ENCODE data around the gene MRAS. TPM values are rescaled to one million over a fixed set of nuclear protein-coding genes. Genes with fewer than 3 reads are reported as not detected.

The MRAS gene
- total RNA-seq, 1 donor from 2014 or later = 2.9 TPM

DNA sequence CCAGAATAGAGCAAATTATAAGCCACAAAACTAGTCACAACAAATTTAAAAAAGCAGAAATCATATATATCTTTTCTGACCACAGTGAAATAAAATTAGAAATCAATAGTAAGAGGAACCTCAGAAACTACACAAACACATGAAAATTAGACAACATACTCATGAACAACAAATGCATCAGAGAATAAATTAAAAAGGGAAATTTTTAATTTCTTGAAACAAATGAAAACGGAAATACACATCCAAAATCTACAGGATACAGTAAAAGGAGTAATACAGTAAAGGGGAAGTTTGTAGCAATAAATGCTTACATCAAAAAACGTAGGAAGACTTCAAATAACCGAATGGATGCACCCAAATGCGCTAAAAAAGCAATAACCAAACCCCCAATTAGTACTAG is 37.9 kb upstream of the MRAS start:
- no peaks in the 10 kb centered on the region for H3K36me3 ChIP-seq (ENCODE audit: control insufficient read depth, insufficient read depth, low read length)
- FAIRE-seq = no peak
- TF ChIP-seq, protein P1, sequence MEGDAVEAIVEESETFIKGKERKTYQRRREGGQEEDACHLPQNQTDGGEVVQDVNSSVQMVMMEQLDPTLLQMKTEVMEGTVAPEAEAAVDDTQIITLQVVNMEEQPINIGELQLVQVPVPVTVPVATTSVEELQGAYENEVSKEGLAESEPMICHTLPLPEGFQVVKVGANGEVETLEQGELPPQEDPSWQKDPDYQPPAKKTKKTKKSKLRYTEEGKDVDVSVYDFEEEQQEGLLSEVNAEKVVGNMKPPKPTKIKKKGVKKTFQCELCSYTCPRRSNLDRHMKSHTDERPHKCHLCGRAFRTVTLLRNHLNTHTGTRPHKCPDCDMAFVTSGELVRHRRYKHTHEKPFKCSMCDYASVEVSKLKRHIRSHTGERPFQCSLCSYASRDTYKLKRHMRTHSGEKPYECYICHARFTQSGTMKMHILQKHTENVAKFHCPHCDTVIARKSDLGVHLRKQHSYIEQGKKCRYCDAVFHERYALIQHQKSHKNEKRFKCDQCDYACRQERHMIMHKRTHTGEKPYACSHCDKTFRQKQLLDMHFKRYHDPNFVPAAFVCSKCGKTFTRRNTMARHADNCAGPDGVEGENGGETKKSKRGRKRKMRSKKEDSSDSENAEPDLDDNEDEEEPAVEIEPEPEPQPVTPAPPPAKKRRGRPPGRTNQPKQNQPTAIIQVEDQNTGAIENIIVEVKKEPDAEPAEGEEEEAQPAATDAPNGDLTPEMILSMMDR (IDR thresholded peaks at IDR 0.05; ENCODE audit: insufficient read depth, low read length, severe bottlenecking) = no peak
- H3K27me3 ChIP-seq (ENCODE audit: control insufficient read depth, insufficient read depth, low read length) = no peaks in the 10 kb centered on the region
- no peak for DNase-seq (ENCODE audit: low read depth)
- no peak overlapping the region for H3K4me3 ChIP-seq (ENCODE audit: low read depth, low read length)

DNA sequence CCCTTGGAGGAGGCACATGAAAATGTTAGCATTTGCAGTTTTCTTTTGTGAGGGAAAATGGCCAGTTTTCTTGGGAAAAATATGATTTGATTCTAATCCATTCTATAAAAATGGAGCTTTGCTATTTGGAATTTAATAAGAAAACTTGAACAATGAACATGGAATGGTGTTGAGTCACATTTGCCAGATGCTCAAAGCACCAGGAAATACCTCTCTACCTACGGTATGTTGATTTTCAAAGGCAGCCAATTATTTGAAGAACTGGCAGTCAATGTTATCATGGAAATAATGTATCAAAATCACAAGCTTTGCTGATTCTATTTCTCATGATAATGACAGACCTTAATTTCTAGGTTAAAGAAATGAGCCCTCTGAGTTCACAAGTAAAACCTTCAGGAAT is 33.6 kb upstream of the MRAS start:
- DNase-seq (ENCODE audit: low read depth) (peak; percentile 60), FAIRE-seq (no peak)
- TF ChIP-seq, protein P1 (IDR thresholded peaks at IDR 0.05; ENCODE audit: insufficient read depth, low read length, severe bottlenecking) = no peak
- Histone ChIP-seq H3K36me3 (ENCODE audit: control insufficient read depth, insufficient read depth, low read length) (no peaks in the 10 kb centered on the region), H3K4me3 (ENCODE audit: low read depth, low read length) (no peak overlapping the region), H3K27me3 (ENCODE audit: control insufficient read depth, insufficient read depth, low read length) (no peaks in the 10 kb centered on the region)

DNA sequence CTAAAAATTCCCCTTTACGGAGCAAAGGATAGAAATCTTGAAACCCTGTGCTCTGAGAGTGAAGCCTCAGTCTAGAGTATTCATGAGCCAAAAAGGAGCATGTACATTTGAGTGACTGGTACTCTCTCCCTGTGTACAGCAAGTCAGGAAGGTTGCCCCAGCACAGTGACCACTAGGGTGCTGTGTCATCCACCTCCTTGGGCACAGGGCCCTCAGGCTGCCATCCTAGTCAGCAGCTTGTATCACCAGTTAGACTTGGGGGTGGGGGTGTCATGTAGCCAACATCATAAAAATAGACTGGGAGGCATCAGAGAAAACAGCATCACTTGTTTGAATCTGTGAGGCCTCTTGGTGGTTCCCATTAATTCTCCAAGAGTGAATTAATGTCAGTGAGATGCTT is 30.7 kb upstream of the MRAS start:
- Histone ChIP-seq H3K27me3 (ENCODE audit: control insufficient read depth, insufficient read depth, low read length) (no peaks in the 10 kb centered on the region), H3K4me3 (ENCODE audit: low read depth, low read length) (no peak overlapping the region), H3K36me3 (ENCODE audit: control insufficient read depth, insufficient read depth, low read length) (no peaks in the 10 kb centered on the region)
- DNase-seq (ENCODE audit: low read depth) = no peak
- TF ChIP-seq, protein P1 (IDR thresholded peaks at IDR 0.05; ENCODE audit: insufficient read depth, low read length, severe bottlenecking) = no peak
- no peak for FAIRE-seq

DNA sequence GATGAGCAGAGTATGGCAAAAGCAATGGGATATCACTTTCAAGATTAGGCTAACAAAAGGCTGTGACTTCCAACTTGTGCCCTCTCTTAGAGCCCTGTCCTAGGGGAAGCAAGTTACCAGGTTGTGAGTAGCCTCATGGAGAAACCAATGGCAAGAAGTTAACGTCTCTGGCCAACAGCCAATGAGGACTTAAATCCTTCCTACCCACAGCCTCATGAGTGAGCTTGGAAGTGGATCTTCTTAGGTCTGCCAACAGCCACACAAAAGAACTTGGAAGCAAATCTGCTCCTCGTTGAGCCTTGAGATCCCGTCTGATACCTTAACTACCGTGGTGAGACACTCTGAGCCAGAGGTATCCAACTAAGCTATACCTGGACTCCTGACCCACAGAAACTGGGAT is 24.4 kb upstream of the MRAS start:
- H3K4me3 ChIP-seq (ENCODE audit: low read depth, low read length) = no peak overlapping the region
- FAIRE-seq (peak; percentile 64), DNase-seq (ENCODE audit: low read depth) (peak; percentile 20)
- no peaks in the 10 kb centered on the region for H3K27me3 ChIP-seq (ENCODE audit: control insufficient read depth, insufficient read depth, low read length)
- no peaks in the 10 kb centered on the region for H3K36me3 ChIP-seq (ENCODE audit: control insufficient read depth, insufficient read depth, low read length)
- TF ChIP-seq, protein P1 (IDR thresholded peaks at IDR 0.05; ENCODE audit: insufficient read depth, low read length, severe bottlenecking) = no peak

DNA sequence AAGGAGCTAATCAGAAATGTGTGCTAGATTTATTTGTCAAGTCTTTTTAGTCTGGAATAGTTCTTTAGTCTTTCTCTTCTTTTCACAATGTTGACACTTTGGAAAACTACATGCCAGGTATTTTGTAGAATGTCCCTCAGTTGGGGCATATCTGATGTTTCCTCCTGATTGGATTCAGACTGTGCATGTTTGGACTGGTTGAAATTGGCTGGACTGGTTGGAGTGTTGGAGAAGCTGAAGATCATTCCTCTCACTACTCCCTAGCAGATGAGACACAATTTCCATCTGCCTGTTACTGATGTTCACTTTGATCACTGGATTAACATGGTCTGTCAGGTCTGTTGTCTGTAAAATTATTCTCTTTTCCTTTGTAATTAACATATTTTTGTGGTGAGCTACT is 22.4 kb upstream of the MRAS start:
- no peak for FAIRE-seq
- TF ChIP-seq, protein P1 (IDR thresholded peaks at IDR 0.05; ENCODE audit: insufficient read depth, low read length, severe bottlenecking) = no peak

DNA sequence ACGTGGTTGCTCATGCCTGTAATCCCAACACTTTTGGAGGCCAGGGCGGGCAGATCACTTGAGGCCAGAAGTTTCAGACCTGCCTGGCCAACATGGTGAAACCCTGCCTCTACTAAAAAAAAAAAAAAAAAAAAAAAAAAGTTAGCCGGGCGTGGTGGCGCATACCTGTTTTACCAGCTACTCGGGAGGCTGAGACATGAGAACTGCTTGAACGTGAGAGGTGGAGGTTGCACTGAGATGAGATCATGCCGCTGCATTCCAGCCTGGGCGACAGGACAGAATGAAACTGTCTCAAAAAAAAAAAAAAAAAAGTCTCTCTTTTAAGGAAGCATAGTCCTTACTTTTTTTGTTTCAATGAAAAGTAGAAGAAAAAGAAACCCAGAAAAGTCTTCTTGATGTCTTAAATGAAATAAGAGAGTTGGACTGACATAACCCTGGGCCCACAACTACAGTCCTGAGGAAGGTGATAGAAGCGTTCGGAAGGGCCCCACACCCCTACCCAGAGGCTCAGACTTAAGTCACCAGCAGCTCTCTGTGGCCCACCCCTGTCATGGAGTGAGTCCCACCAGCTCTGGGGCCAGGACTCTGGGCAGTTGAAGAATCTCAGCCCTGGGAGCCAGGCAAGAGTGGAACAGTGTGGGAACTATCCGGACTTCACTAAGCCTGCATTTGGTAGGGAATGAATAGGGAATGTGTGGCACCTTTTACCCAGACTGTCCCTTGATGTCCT is 21.3 kb upstream of the MRAS start:
- Histone ChIP-seq H3K36me3 (ENCODE audit: control insufficient read depth, insufficient read depth, low read length) (no peaks in the 10 kb centered on the region), H3K27me3 (ENCODE audit: control insufficient read depth, insufficient read depth, low read length) (no peaks in the 10 kb centered on the region), H3K4me3 (ENCODE audit: low read depth, low read length) (no peak overlapping the region)
- FAIRE-seq (no peak), DNase-seq (ENCODE audit: low read depth) (peak; percentile 26)
- TF ChIP-seq, protein P1 (IDR thresholded peaks at IDR 0.05; ENCODE audit: insufficient read depth, low read length, severe bottlenecking) = no peak

More for the DNA sequence above, 22.4 kb upstream of the MRAS start:
- Histone ChIP-seq H3K27me3 (ENCODE audit: control insufficient read depth, insufficient read depth, low read length) (no peaks in the 10 kb centered on the region), H3K36me3 (ENCODE audit: control insufficient read depth, insufficient read depth, low read length) (no peaks in the 10 kb centered on the region), H3K4me3 (ENCODE audit: low read depth, low read length) (no peak overlapping the region)
- DNase-seq (ENCODE audit: low read depth) = peak; percentile 80
